HCT116 (cell line): ENCODE data around the gene TMEM94. TPM values are rescaled to one million over a fixed set of nuclear protein-coding genes. Genes with fewer than 3 reads are reported as not detected.

ENCODE experiments used
- ATAC-seq: fragments of 200-7000 bp; cut with Tn5 transposase; 2 replicates; pipeline ENCODE4 v1.9.1; 2020; ENCODE audit warnings: mild to moderate bottlenecking, moderate library complexity
- BruUV-seq: library from RNA; stranded (reverse); fragments of 400-500 nt; replicated peaks from 2 replicates; lab custom pipeline; 2021; lab: Mats Ljungman, UMichigan
- CTCF ChIA-PET: fragments of 300-600 bp; sonication (Branson Sonifier 250); formaldehyde crosslinking; loops from one replicate; lab custom pipeline; 2021; ENCODE audit warnings: antibody characterized with exemption; lab: Charles Lee
- POLR2A ChIA-PET: fragments of 300-600, 350-600 bp; sonication (Branson Sonifier 250); formaldehyde crosslinking; loops from one replicate; lab custom pipeline; 2021; ENCODE audit warnings: antibody characterized with exemption; lab: Charles Lee
- RAD21 ChIA-PET, 2 experiments: fragments of 300-600 bp; sonication (Branson Sonifier 250); formaldehyde crosslinking; loops; one replicate each; lab custom pipeline; 2023; ENCODE audit warnings: low total read pairs in 2 of 2; ENCODE audit not compliant: uncharacterized antibody in 2 of 2, unreplicated experiment in 2 of 2, low non-redundant PET in 1 of 2; lab: Charles Lee
- DNase-seq: peaks from one replicate; pipeline ENCODE4 v3.0.0-alpha.2; 2010; ENCODE audit warnings: low read depth, low spot score
- H2AFZ ChIP-seq: fragments of 200-600 bp; shearing (Covaris generic), sonication (generic); 2 replicates; pipeline ENCODE4 v1.6.1; 2017; ENCODE audit warnings: low read depth, mixed run types, mixed read lengths, antibody characterized with exemption, low read length; ENCODE audit not compliant: poor library complexity, severe bottlenecking
- H3K27ac ChIP-seq: 2 replicates; pipeline ENCODE4 v1.5.1; 2012; ENCODE audit warnings: low read depth, low read length
- H3K27me3 ChIP-seq: fragments of 200-600 bp; sonication (generic); 2 replicates; pipeline ENCODE4 v1.6.1; 2016; ENCODE audit warnings: mixed run types, low read length, mixed read lengths; ENCODE audit not compliant: insufficient read depth
- H3K36me3 ChIP-seq, 2 experiments: fragments of 200-500 bp in 1 of 2; fragments of 200-600 bp in 1 of 2; sonication (Bioruptor generic) in 1 of 2; sonication (generic) in 1 of 2; 2 replicates each; pipeline versions ENCODE4 v1.5.1 to v1.6.1; 2014 to 2016; ENCODE audit warnings: low read length in 2 of 2, inconsistent platforms in 1 of 2, mixed read lengths in 1 of 2, mixed run types in 1 of 2; ENCODE audit not compliant: insufficient read depth in 2 of 2, control insufficient read depth in 1 of 2
- H3K4me1 ChIP-seq, 2 experiments: fragments of 200-600 bp in 1 of 2; sonication (generic) in 1 of 2; 2 replicates each; pipeline versions ENCODE4 v1.5.1 to v1.6.1; 2012 to 2017; ENCODE audit warnings: low read length in 2 of 2, inconsistent platforms in 1 of 2, mild to moderate bottlenecking in 1 of 2, mixed read lengths in 1 of 2, mixed run types in 1 of 2, moderate library complexity in 1 of 2; ENCODE audit not compliant: insufficient read depth in 2 of 2, control insufficient read depth in 1 of 2
- H3K4me2 ChIP-seq: fragments of 200-600 bp; sonication (generic); 2 replicates; pipeline ENCODE4 v1.6.1; 2017; ENCODE audit warnings: mixed run types, low read length, mixed read lengths
- H3K4me3 ChIP-seq, 2 experiments: fragments of 200-600 bp in 1 of 2; sonication (generic) in 1 of 2; replicated peaks in 1 of 2; 2 replicates each; pipeline ENCODE4 v1.5.1; 2011 to 2016; ENCODE audit warnings: low read length in 2 of 2, control low read depth in 1 of 2, low read depth in 1 of 2, mild to moderate bottlenecking in 1 of 2, mixed read lengths in 1 of 2, mixed run types in 1 of 2
- H3K79me2 ChIP-seq: fragments of 200-600 bp; sonication (generic); 2 replicates; pipeline ENCODE4 v1.6.1; 2017; ENCODE audit warnings: mild to moderate bottlenecking, mixed run types, low read length, moderate library complexity, mixed read lengths; ENCODE audit not compliant: insufficient read depth
- H3K9ac ChIP-seq: fragments of 200-600 bp; sonication (generic); 2 replicates; pipeline ENCODE4 v1.6.1; 2016; ENCODE audit warnings: low read length, mixed read lengths
- H3K9me2 ChIP-seq: fragments of 200-600 bp; sonication (generic), shearing (Covaris generic); 2 replicates; pipeline ENCODE4 v1.6.1; 2017; ENCODE audit warnings: mixed run types, mild to moderate bottlenecking, moderate library complexity; ENCODE audit not compliant: insufficient read depth
- H3K9me3 ChIP-seq, 2 experiments: fragments of 200-500 bp in 1 of 2; fragments of 200-600 bp in 1 of 2; sonication (Bioruptor generic) in 1 of 2; sonication (generic) in 1 of 2; 2 replicates each; pipeline ENCODE4 v1.6.1; 2014 to 2017; ENCODE audit warnings: low read length in 2 of 2, mixed read lengths in 2 of 2, inconsistent platforms in 1 of 2, low read depth in 1 of 2, mild to moderate bottlenecking in 1 of 2, mixed run types in 1 of 2, moderate library complexity in 1 of 2; ENCODE audit not compliant: control insufficient read depth in 1 of 2, insufficient read depth in 1 of 2
- H4K20me1 ChIP-seq: fragments of 200-600 bp; sonication (generic), shearing (Covaris generic); 2 replicates; pipeline ENCODE4 v1.6.1; 2017; ENCODE audit warnings: mixed run types, mild to moderate bottlenecking, moderate library complexity; ENCODE audit not compliant: insufficient read depth
- ATF3 ChIP-seq: IDR thresholded peaks from 2 replicates; pipeline ENCODE4 v1.6.1; 2012
- CEBPB ChIP-seq: IDR thresholded peaks from 2 replicates; pipeline ENCODE4 v1.6.1; 2012; ENCODE audit warnings: low read depth
- CTCF ChIP-seq, 3 experiments: fragments of 200-600 bp in 1 of 3; sonication (generic) in 1 of 3; IDR thresholded peaks in 2 of 3; conservative IDR thresholded peaks in 1 of 3; 2 replicates each; pipeline ENCODE4 v1.5.1; 2012 to 2017; ENCODE audit warnings: low read depth in 2 of 3, low read length in 2 of 3, antibody characterized with exemption in 1 of 3, borderline replicate concordance in 1 of 3, control low read depth in 1 of 3, mild to moderate bottlenecking in 1 of 3, mixed read lengths in 1 of 3, mixed run types in 1 of 3, moderate library complexity in 1 of 3; ENCODE audit not compliant: insufficient read depth in 1 of 3
- ELF1 ChIP-seq: IDR thresholded peaks from 2 replicates; pipeline ENCODE4 v1.6.1; 2012; ENCODE audit warnings: low read depth, borderline replicate concordance
- EZH2 ChIP-seq: fragments of 200-600 bp; sonication (generic); IDR thresholded peaks from 2 replicates; pipeline ENCODE4 v1.6.1; 2017; ENCODE audit warnings: antibody characterized with exemption, mixed run types
- JUND ChIP-seq: IDR thresholded peaks from 2 replicates; pipeline ENCODE4 v1.6.1; 2012
- POLR2A ChIP-seq: IDR thresholded peaks from 2 replicates; pipeline ENCODE4 v1.7.0; 2011; ENCODE audit warnings: borderline replicate concordance; ENCODE audit not compliant: insufficient read depth, insufficient read length; ENCODE audit errors: extremely low read depth
- REST ChIP-seq: IDR thresholded peaks from 2 replicates; pipeline ENCODE4 v1.6.1; 2012; ENCODE audit warnings: low read depth
- ZBTB33 ChIP-seq: IDR thresholded peaks from 2 replicates; pipeline ENCODE4 v1.6.1; 2011; ENCODE audit warnings: mild to moderate bottlenecking, low read length, moderate library complexity; ENCODE audit not compliant: insufficient replicate concordance; ENCODE audit errors: extremely low read depth
- ZNF274 ChIP-seq: fragments of 200-500 bp; sonication (Bioruptor generic); IDR thresholded peaks from 2 replicates; pipeline ENCODE4 v1.6.1; 2014; ENCODE audit warnings: mild to moderate bottlenecking, low read depth, low read length, inconsistent platforms
- intact Hi-C: fragments of 100-400 bp; cut with micrococcal nuclease; formaldehyde crosslinking; loops from 2 replicates; pipeline ENCODE4 v1.10.0; 2022
- total RNA-seq: library from RNA; stranded (reverse); gene quantifications from one replicate; pipeline ENCODE4 v1.2.1, GENCODE V29; 2021; ENCODE audit not compliant: unreplicated experiment

TMEM94 gene
- total RNA-seq, 1 experiment from 2014 or later: 75.4 TPM

GRCh38 chr17:75506134-75506533, 49.7 kb downstream of the TMEM94 start:
- ATAC-seq (no peak), DNase-seq (no peak)
- BruUV-seq: no TSS peak
- H3K4me3 ChIP-seq: no peak overlapping the region
- H2AFZ ChIP-seq: no peak overlapping the region
- H3K4me2 ChIP-seq: no peak overlapping the region
- CTCF ChIA-PET: interaction anchor here (1.2 kb wide), 1 partner anchor 95 kb away, joined by 4 read pairs; no protein-coding TSS in a partner anchor
- no peaks in the 10 kb centered on the region for H3K9me2 ChIP-seq
- intact Hi-C loops: no loop called here
- H3K36me3 ChIP-seq: peaks cover 14 to 28% of the 10 kb centered on the region in 2 experiments; a peak in 2 of 4 replicates
- H3K27me3 ChIP-seq: no peaks in the 10 kb centered on the region
- H3K27ac ChIP-seq: no peak overlapping the region
- RAD21 ChIA-PET: no interaction called here
- H4K20me1 ChIP-seq: no peaks in the 10 kb centered on the region
- POLR2A ChIA-PET: no interaction called here
- H3K79me2 ChIP-seq: peaks cover 11% of the 10 kb centered on the region; the same call in 1 of the 2 replicates
- no peak for TF ChIP-seq POLR2A
- no peak for TF ChIP-seq EZH2
- no peak for TF ChIP-seq ZBTB33
- no peak for TF ChIP-seq CEBPB
- TF ChIP-seq CTCF (IDR thresholded peaks at IDR 0.05 in 2 of 3, conservative IDR thresholded peaks at IDR 0.05 in 1 of 3; ENCODE audit: borderline replicate concordance in 1 of 3, insufficient read depth in 1 of 3, low read depth in 2 of 3, low read length in 2 of 3): no peak
- TF ChIP-seq ELF1: no peak
- TF ChIP-seq REST: no peak
- no peak for TF ChIP-seq ATF3
- no peak for TF ChIP-seq ZNF274
- TF ChIP-seq JUND: no peak
- H3K9me3 ChIP-seq: no peaks in the 10 kb centered on the region
- H3K4me1 ChIP-seq: peaks cover under 1 to 14% of the 10 kb centered on the region in 2 experiments; a peak in 2 of 4 replicates
- no peak overlapping the region for H3K9ac ChIP-seq
